Ishikawa (cell line): Measurements from ENCODE around the gene MED17.

ENCODE experiments used
- CREB1 ChIP-seq: IDR thresholded peaks from 2 replicates; pipeline ENCODE4 v1.6.1; 2012; ENCODE audit warnings: low read depth
- EP300 ChIP-seq: IDR thresholded peaks from 2 replicates; pipeline ENCODE4 v1.6.1; 2012; ENCODE audit warnings: borderline replicate concordance
- NFIC ChIP-seq: IDR thresholded peaks from 2 replicates; pipeline ENCODE4 v1.6.1; 2012
- RAD21 ChIP-seq: IDR thresholded peaks from 2 replicates; pipeline ENCODE4 v1.6.1; 2012; ENCODE audit warnings: low read depth
- TAF1 ChIP-seq: IDR thresholded peaks from 2 replicates; pipeline ENCODE4 v1.6.1; 2012; ENCODE audit warnings: low read depth, mild to moderate bottlenecking
- TCF12 ChIP-seq: IDR thresholded peaks from 2 replicates; pipeline ENCODE4 v1.6.1; 2012; ENCODE audit warnings: low read depth
- TF ChIP-seq, protein P1 (sequence below): IDR thresholded peaks from 2 replicates; pipeline ENCODE4 v1.6.1; 2012
- TF ChIP-seq, protein P2 (sequence below): IDR thresholded peaks from 2 replicates; pipeline ENCODE4 v1.6.1; 2012; ENCODE audit warnings: low read depth, mild to moderate bottlenecking

DNA sequence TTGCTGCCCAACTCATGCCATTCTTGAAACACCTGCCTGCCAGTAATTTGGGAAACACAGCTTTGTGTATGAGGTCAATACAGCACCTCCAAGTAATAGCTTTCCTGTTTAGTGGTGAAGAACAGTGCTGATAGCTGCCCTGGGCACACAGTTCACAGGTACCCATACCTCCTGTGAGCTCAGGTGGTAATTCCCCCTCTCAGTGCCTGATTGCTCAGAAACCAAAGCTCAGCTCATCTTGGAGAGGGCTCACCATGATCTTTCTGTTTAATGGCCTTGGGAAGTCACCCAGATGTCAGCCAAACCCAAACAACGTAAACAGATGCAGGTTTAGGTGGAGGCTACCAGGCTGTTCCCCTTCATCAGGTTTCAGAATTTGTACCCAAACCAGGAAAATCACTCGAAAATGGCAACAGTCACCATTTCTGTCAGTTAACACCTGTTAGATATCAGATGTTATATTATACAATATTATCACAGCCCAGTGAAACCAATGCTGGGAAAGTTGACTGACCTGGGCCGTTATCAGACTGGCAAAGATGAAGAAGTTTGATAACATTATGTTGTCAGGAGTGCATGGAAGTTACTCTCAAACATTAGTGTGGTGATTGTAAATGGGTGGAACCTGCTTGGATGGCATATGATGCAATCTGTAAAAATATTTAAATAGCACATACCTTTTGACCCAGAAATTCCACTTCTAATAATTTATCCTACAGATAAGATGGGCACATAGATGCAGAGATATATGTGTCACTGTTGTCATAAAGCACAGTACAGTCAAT is 47.5 kb downstream of the MED17 start:
- no peak for TF ChIP-seq EP300
- no peak for TF ChIP-seq RAD21
- TF ChIP-seq NFIC: no peak
- TF ChIP-seq TCF12: no peak
- no peak for TF ChIP-seq TAF1
- TF ChIP-seq, protein P1, sequence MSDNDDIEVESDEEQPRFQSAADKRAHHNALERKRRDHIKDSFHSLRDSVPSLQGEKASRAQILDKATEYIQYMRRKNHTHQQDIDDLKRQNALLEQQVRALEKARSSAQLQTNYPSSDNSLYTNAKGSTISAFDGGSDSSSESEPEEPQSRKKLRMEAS: no peak
- TF ChIP-seq, protein P2, sequence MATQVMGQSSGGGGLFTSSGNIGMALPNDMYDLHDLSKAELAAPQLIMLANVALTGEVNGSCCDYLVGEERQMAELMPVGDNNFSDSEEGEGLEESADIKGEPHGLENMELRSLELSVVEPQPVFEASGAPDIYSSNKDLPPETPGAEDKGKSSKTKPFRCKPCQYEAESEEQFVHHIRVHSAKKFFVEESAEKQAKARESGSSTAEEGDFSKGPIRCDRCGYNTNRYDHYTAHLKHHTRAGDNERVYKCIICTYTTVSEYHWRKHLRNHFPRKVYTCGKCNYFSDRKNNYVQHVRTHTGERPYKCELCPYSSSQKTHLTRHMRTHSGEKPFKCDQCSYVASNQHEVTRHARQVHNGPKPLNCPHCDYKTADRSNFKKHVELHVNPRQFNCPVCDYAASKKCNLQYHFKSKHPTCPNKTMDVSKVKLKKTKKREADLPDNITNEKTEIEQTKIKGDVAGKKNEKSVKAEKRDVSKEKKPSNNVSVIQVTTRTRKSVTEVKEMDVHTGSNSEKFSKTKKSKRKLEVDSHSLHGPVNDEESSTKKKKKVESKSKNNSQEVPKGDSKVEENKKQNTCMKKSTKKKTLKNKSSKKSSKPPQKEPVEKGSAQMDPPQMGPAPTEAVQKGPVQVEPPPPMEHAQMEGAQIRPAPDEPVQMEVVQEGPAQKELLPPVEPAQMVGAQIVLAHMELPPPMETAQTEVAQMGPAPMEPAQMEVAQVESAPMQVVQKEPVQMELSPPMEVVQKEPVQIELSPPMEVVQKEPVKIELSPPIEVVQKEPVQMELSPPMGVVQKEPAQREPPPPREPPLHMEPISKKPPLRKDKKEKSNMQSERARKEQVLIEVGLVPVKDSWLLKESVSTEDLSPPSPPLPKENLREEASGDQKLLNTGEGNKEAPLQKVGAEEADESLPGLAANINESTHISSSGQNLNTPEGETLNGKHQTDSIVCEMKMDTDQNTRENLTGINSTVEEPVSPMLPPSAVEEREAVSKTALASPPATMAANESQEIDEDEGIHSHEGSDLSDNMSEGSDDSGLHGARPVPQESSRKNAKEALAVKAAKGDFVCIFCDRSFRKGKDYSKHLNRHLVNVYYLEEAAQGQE: no peak
- TF ChIP-seq CREB1: no peak
